GM20000 (cell line): Measurements from ENCODE around the gene UTS2.
A peak's percentile ranks its signal among the peaks of the same experiment; 100 is the strongest.

Experiments used
- DNase-seq: peaks from one replicate; pipeline ENCODE4 v3.0.0; 2012; ENCODE audit warnings: low spot score
- CTCF ChIP-seq: IDR thresholded peaks from 2 replicates; pipeline ENCODE4 v1.5.1; 2012; ENCODE audit warnings: mild to moderate bottlenecking, control low read depth; ENCODE audit errors: extremely low read depth, missing control alignments

Gene UTS2

GRCh38 chr1:7853684-7854026 is 790 bp upstream of the UTS2 start:
- TF ChIP-seq CTCF: no peak
- DNase-seq: no peak

- no peak for TF ChIP-seq CTCF
These were observed 2.1 kb downstream of the UTS2 start for GRCh38 chr1:7850786-7851185.

GRCh38 chr1:7847599-7847998 is 5.3 kb downstream of the UTS2 start:
- no peak for DNase-seq
- no peak for TF ChIP-seq CTCF

More at GRCh38 chr1:7850786-7851185, 2.1 kb downstream of the UTS2 start:
- DNase-seq: no peak

- no peak for DNase-seq
- TF ChIP-seq CTCF: no peak
These were observed 6.2 kb downstream of the UTS2 start for GRCh38 chr1:7846656-7847055.

- DNase-seq: no peak
- no peak for TF ChIP-seq CTCF
These were observed 7.1 kb downstream of the UTS2 start for GRCh38 chr1:7845761-7846160.

- TF ChIP-seq CTCF: no peak
- peak; percentile 45 for DNase-seq
These were observed 10.3 kb downstream of the UTS2 start for GRCh38 chr1:7842517-7842916.

GRCh38 chr1:7839526-7839925 is 13.3 kb downstream of the UTS2 start:
- no peak for TF ChIP-seq CTCF

More at GRCh38 chr1:7839526-7839925, 13.3 kb downstream of the UTS2 start:
- no peak for DNase-seq
